ENCODE data around the gene SIX3. TPM values are rescaled to one million over a fixed set of nuclear protein-coding genes. Genes with fewer than 3 reads are reported as not detected.

SIX3 gene
- total RNA-seq = not detected in 2 replicates

DNA sequence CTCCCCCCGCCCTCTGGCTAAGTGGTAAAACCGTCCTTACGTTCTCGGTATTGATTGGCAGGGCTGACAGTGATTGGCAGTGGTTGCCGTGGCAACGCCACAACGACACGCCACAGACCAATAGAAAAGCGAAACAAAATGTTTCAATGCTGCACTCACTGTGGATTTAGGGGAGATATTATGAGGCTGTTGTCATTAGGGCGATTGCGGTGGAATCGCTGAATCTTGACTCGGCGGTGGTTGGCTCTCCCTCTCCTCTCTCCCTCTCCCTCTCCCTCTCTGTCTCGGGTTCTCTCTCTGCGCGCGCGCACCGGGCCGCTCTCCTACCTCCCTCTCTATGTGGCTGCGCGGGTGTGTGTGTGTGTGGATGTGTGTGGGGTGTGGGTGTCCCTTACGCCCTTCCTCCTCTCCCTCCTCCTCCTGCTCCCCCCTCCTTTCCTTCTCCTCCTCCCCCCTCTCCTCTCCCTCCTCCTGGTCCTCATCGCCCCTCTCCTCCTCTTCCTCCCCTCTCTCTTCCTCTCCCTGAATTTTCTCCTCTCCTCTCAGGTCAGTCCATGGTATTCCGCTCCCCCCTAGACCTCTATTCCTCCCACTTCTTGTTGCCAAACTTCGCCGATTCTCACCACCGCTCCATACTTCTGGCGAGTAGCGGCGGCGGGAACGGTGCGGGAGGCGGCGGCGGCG, at the start of gene SIX3:
Gene SIX3 (plus strand): TSS at position 152 of the 684 bp plus-strand sequence. CDS start 403 bp downstream, at position 555.
- intact Hi-C loops (cut with micrococcal nuclease) = loop anchor here (1.0 to 5.0 kb wide), 4 partner anchors 11 to 231 kb away; partner anchors contain the start of gene SIX2

DNA sequence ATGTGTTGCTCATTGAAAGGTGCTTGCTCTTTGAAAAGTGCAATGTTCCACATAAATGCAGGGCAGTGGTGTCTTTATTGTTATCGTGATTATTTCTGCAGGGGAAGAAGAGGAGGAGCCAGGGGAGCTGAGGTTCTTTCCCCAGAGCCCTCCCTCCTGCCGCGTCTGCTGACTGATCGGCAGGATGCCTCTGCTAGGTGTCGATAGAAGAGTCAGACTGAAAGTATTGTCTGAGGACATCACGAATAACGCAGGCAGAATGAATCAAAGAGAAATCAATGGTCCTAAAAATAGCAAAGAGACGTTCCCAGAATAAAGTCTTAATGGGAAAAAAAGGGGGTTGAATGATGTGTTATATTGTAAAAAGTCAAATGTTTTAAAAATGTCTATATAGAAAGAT, 47.4 kb upstream of the SIX3 start:
- intact Hi-C loops (cut with micrococcal nuclease) = no loop called here

GRCh38 chr2:44895061-44895460, 46.4 kb upstream of the SIX3 start:
- intact Hi-C loops (cut with micrococcal nuclease) = no loop called here

- intact Hi-C loops (cut with micrococcal nuclease) = no loop called here
Observed at GRCh38 chr2:44897406-44897805, 44.1 kb upstream of the SIX3 start.

- intact Hi-C loops (cut with micrococcal nuclease) = no loop called here
Observed at GRCh38 chr2:44902217-44903137, 39.0 kb upstream of the SIX3 start.

DNA sequence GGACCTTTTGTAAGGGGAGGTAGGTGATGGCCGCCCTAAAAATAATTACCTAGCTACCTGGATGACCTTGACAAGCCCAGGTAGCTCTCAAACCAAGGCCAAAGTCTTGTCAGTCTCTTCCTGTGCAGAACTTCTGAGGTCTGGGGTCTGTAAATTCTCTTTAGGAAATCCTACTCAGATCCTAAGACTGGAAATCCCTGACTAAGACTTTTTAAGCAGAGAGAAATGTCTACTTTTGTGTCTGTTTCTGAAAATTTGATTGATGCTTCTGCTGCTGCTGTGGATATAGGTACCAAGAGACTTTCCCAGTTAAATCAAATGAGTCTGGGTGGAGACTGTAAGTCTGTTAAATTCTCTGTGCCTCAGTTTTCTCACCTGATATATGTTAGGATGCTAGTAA, 36.9 kb upstream of the SIX3 start:
- intact Hi-C loops (cut with micrococcal nuclease) = no loop called here

DNA sequence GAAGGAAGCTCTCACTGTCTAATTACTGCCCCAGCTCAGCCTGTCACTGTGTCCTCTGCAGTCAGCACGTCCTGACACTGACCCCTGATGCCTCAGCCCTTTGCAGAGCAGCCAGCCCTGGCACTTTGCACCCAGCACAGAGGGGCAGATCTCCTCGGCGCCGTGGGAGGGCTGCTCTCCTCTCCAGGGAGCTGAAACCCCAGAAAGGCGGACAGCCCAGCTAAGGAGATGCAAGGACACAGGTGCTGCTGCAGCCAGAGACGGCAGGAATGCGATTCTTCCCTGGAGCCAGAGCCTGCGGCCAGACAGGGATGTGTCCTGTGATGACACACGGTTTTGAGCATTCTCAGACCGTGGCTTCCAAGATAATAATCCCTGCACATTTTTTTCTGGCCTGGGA, 34.5 kb upstream of the SIX3 start:
- intact Hi-C loops (cut with micrococcal nuclease) = no loop called here

DNA sequence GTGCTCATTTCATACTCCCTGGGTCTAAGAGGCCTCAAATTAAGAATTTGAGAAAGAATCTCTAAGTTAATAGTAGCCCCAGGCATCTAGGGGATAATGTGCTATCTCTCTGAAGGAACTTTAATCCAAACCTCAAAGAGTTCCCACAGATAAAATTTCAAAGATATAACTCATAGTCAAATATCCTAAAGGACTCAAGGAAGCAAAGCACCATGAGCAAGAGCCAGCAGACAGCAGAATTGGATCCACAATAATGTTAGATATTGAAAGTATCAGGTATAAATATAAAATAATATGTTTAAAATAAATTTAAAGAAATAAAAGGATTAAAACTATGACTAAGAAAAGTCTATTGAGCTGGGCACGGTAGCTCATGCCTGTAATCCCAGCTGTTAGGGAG, 31.7 kb upstream of the SIX3 start:
- intact Hi-C loops (cut with micrococcal nuclease) = no loop called here

- intact Hi-C loops (cut with micrococcal nuclease) = no loop called here
Observed at GRCh38 chr2:44912660-44913059, 28.8 kb upstream of the SIX3 start.

DNA sequence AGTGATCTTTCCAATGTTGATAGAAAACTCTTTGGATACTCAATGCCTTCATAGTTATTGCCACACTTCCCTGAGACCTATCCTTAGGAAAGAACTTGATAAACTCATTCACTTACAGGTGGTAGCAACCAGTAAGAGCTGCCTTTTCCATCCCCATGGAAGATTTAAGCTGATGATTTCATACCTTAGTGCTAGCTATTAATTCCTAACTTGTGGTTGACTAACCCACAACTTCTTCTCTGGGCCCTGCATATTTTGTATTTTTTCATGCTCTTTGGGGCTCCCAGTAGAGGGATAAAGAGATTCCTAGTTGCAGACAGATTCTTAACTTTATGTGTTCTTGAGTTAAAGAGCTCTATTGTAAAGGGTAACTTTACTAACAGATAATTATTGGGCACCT, 25.2 kb upstream of the SIX3 start:
- intact Hi-C loops (cut with micrococcal nuclease) = no loop called here

DNA sequence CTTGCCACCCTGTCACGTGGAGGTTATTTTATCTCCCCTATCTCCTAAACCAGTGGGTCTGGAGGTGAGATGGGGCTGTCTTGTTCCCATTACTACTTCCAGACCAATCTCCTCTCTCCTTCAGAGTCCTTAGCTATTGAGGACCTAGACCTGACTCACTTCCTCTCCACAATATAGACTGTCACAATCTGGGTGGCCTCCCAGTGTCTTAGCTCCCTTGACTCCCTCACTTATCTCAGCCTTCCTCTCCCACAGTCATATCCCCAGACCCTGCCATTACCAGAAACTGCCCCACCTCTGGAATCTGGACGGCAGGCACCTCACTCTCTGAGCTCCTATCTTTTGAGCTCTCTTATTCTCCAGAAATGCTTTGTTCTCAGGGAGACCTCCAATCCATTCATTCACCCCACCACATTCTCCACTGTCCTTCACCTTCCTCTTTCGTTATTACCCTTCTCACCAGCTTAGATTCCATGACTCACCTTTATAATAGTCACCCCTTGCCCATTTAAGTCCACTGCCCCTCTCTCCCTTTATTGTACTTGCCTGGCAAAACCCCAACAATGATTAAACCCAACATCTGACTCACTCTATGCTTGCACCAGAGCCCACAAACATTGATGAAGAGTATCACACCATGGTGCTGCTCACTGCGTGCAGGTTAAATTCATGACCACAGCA, 23.3 kb upstream of the SIX3 start:
- intact Hi-C loops (cut with micrococcal nuclease) = no loop called here

- intact Hi-C loops (cut with micrococcal nuclease) = no loop called here
Observed at GRCh38 chr2:44920751-44921150, 20.8 kb upstream of the SIX3 start.

DNA sequence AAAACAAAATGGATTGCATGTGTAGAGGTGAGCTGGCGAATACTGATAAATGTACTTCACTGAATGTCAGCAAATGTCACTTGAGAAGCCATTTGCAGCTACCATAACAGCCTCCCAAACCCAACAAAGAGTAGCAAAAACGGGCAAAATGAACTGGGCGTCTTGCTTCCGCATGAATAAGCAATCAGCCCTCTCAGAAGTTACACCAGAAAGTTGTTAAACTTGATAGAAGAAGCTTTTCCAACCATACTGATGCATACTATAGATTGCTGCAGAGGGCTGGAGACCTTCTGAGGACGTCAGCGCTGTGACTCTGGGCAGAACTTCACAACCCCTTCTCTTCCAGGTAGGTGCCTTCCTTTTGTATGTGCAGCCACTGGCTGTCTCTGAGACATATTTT, 18.7 kb upstream of the SIX3 start:
- intact Hi-C loops (cut with micrococcal nuclease) = no loop called here

- intact Hi-C loops (cut with micrococcal nuclease) = loop anchor here (2.0 kb wide), 1 partner anchor 15 kb away; the partner anchor contains the start of gene SIX3
Observed at GRCh38 chr2:44925561-44926136, 15.9 kb upstream of the SIX3 start.

DNA sequence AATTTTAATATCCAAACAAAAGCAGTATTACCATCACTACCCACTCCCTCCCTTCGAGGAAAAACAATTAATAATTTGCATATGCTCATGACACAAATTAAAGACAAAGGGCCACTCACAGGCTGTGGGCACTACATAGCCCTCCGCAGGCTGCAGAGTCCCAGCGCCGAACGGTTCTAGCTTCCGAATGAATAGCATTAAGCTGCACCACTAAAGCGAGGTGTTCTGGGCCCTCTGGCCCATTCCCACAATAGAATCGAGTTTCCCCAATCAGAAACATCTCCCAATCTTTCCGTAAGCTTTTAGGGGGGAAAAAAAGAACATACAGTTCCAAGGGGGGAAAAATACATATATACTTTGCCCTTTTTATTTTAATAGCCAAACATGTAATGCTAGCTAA, 14.5 kb upstream of the SIX3 start:
- intact Hi-C loops (cut with micrococcal nuclease) = loop anchor here (2.0 kb wide), 1 partner anchor 14 kb away; the partner anchor contains the start of gene SIX3

DNA sequence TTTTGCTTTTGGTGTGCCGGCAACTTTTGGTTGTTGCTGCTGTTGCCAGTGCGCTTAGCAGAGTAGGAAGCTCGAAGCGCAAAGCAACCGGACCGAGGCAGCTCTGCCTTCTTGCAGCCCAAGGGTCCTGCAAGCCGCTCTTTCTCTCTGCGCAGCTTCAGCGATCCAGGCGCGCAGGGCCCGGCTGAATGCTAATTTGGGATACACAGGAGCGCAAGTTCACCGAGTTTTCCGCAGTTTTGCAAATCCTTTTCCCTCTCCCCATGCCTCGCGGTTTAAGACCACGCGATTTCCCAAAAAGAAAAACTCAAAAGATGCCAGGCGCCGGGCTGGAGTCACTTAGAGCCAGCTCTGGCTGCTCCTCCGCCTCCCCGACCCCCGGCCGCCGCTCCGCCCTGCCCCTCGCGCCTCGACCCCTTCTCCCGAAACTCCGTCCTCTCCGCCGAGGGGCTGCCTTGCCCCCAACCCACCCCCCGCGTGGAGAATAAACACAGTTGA, 13.5 kb upstream of the SIX3 start:
- intact Hi-C loops (cut with micrococcal nuclease) = loop anchor here (2.0 kb wide), 1 partner anchor 13 kb away; the partner anchor contains the start of gene SIX3

GRCh38 chr2:44928483-44929158, 12.9 kb upstream of the SIX3 start:
- intact Hi-C loops (cut with micrococcal nuclease) = no loop called here

DNA sequence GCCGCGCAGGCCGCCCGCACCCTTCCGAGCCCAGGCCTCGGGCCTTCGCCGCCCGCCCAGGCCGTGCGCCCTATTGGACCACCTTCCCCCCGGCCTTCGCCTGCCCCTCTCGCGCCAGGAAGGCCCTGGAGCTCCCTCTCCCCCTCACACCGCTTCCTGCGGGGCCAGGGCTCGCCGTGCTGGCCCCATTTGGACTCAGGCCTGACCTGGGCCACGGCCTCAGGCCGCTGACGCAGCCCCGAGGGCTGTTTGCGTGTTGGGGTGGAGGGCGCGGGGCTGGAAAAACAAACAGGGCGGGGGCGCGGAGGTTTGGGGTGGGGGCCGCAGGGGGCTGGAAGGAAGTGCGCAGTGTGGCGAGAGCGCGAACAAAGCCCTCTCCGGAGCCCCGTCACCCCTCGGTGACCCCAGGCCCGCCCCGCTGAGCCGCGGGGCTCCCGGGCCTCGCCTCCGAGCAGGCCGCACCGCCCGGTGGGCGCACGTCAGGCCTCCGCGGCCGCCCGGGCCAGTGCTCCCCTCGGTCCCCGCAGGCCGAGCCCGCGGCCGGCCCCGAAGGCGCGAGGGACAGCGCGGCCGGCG, 12.3 kb upstream of the SIX3 start:
- intact Hi-C loops (cut with micrococcal nuclease) = no loop called here

GRCh38 chr2:44929735-44930273, 11.7 kb upstream of the SIX3 start:
- intact Hi-C loops (cut with micrococcal nuclease) = loop anchor here (1.0 to 5.0 kb wide), 2 partner anchors 11 to 128 kb away; partner anchors contain the start of gene SIX3
